ENCODE data around the gene NIPBL. TPM values are rescaled to one million over a fixed set of nuclear protein-coding genes. Genes with fewer than 3 reads are reported as not detected.

NIPBL gene
- total RNA-seq (2021) = 45.8 to 52.8 TPM (median 48.3 TPM) in 3 replicates
- Bru-seq, nascent RNA = percentile 89 among the genes with signal in this experiment
- long read RNA-seq, experiment 1, full-length matches to known transcripts = 3 of 99 reads
- long read RNA-seq, experiment 1, partial matches to known transcripts = 78 of 99 reads
- long read RNA-seq, experiment 1, other reads (novel, unspliced or antisense) = 18 of 99 reads
- long read RNA-seq, experiment 2, full-length matches to known transcripts = 4 of 40 reads
- long read RNA-seq, experiment 2, partial matches to known transcripts = 23 of 40 reads
- long read RNA-seq, experiment 2, other reads (novel, unspliced or antisense) = 13 of 40 reads
- long read RNA-seq, experiment 3, partial matches to known transcripts = 2 of 4 reads
- long read RNA-seq, experiment 3, other reads (novel, unspliced or antisense) = 2 of 4 reads

DNA sequence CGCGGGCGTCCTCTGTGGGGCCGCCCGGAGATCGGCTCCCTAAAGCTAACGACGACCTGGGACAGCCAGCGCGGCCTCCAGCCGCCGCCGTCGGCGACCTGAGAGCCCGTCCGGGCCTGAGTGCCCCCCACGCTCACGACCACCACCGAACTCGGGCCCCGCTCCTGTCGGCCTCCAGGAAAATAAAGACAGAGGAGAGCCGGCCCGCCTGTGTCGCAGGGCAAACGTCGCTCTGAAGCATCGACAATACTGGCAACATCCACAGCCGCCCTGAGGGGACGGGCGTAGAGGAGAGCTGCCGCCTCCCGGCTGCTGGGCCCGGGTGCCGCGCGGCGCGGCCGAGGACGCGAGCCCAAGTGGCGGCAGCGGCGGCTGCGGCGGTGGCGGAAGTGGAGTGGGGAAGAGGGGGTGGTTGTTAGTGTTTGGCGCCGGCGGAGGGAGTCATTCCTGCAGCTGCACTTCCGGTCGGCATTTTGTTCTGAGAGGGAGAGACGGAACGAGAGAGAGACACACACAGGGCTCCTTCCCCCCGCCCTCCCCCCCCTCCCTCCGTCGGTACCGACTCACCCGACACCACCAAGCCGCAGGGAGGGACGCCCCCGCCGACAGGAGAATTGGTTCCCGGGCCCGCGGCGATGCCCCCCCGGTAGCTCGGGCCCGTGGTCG, at the start of gene NIPBL:
TSS of gene NIPBL (plus strand) at position 471 of the 666 bp plus-strand sequence. CDS start 76,928 bp downstream, outside the sequence.
- Mint-ChIP-seq H3K4me3 (peak within 1 kb of the TSS; percentile 94), H3K9me3 (no peaks in the 10 kb centered on the region), H3K36me3 (no peaks in the 10 kb centered on the region; the same call in 1 of the 2 replicates), H3K27ac (peak within 1 kb of the TSS; percentile 96), H3K27me3 (ENCODE audit: low read depth) (no peaks in the 10 kb centered on the region), H3K4me1 (peaks cover 29% of the 10 kb centered on the region)
- CTCF ChIA-PET = interaction anchor here (0.6 to 5.0 kb wide), 5 partner anchors 13 to 1220 kb away, joined by 3 to 23 read pairs (median 3); no protein-coding TSS in a partner anchor
- ATAC-seq (peak; percentile 68), DNase-seq (ENCODE audit: low spot score) (peak; percentile 83)
- POLR2A ChIA-PET = interaction anchor here (1.3 kb wide), 2 partner anchors 131 to 133 kb away, joined by 3 to 4 read pairs; no protein-coding TSS in a partner anchor
- no peak; the same call in 1 of the 2 replicates for TF ChIP-seq ARID4B (CRISPR knock-in tag; IDR thresholded peaks at IDR 0.05; ENCODE audit: borderline replicate concordance)
- TF ChIP-seq FOXP1 (CRISPR knock-in tag; IDR thresholded peaks at IDR 0.05; ENCODE audit: borderline replicate concordance) = peak; percentile 59
- peak; percentile 72 for TF ChIP-seq FOXK1 (CRISPR knock-in tag; IDR thresholded peaks at IDR 0.05)
- TF ChIP-seq AR (CRISPR knock-in tag; IDR thresholded peaks at IDR 0.05) = no peak
- 0 out of 2 replicates have a peak, but pooled peaks have one; percentile 20 for TF ChIP-seq SP1 (CRISPR knock-in tag; conservative IDR thresholded peaks at IDR 0.05)
- TF ChIP-seq MAX (CRISPR knock-in tag; IDR thresholded peaks at IDR 0.05) = peak; percentile 43
- TF ChIP-seq, protein P1, sequence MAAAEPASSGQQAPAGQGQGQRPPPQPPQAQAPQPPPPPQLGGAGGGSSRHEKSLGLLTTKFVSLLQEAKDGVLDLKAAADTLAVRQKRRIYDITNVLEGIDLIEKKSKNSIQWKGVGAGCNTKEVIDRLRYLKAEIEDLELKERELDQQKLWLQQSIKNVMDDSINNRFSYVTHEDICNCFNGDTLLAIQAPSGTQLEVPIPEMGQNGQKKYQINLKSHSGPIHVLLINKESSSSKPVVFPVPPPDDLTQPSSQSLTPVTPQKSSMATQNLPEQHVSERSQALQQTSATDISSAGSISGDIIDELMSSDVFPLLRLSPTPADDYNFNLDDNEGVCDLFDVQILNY (CRISPR knock-in tag; IDR thresholded peaks at IDR 0.05) = peak; percentile 81
- TF ChIP-seq ETV6 (CRISPR knock-in tag; IDR thresholded peaks at IDR 0.05) = peak; percentile 71; the same call in 1 of the 2 replicates
- TF ChIP-seq E2F1 (CRISPR knock-in tag; IDR thresholded peaks at IDR 0.05) = no peak
- no peak for TF ChIP-seq ATF6 (CRISPR knock-in tag; IDR thresholded peaks at IDR 0.05)
- no peak for TF ChIP-seq ZNF532 (CRISPR knock-in tag; IDR thresholded peaks at IDR 0.05; ENCODE audit: borderline replicate concordance)
- TF ChIP-seq, protein P2, sequence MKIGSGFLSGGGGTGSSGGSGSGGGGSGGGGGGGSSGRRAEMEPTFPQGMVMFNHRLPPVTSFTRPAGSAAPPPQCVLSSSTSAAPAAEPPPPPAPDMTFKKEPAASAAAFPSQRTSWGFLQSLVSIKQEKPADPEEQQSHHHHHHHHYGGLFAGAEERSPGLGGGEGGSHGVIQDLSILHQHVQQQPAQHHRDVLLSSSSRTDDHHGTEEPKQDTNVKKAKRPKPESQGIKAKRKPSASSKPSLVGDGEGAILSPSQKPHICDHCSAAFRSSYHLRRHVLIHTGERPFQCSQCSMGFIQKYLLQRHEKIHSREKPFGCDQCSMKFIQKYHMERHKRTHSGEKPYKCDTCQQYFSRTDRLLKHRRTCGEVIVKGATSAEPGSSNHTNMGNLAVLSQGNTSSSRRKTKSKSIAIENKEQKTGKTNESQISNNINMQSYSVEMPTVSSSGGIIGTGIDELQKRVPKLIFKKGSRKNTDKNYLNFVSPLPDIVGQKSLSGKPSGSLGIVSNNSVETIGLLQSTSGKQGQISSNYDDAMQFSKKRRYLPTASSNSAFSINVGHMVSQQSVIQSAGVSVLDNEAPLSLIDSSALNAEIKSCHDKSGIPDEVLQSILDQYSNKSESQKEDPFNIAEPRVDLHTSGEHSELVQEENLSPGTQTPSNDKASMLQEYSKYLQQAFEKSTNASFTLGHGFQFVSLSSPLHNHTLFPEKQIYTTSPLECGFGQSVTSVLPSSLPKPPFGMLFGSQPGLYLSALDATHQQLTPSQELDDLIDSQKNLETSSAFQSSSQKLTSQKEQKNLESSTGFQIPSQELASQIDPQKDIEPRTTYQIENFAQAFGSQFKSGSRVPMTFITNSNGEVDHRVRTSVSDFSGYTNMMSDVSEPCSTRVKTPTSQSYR (CRISPR knock-in tag; IDR thresholded peaks at IDR 0.05) = no peak

Measured in WTC11 (cell line).